ENCODE measurements around the gene PBX4.

Gene PBX4

DNA sequence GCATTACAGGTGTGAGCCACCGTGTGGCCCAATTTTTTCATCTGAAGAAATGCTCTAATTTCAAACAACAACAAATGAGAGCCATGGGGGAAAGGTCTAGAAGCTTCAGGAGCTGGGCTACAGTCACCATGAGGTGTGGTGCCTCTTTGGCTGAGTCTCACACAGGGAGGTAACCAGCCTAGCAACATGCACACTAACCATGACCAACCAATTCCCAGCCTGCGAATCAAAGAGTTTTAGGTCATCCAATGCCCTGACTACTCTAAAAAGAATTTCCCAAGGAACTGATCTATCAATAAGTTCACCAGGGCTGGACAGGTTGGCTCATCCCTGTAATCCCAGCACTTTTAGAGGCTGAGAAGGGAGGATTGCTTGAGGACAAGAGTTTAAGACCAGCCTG is 29.9 kb downstream of the PBX4 start:
- no peak for DNase-seq (ENCODE audit: low read depth)

DNA sequence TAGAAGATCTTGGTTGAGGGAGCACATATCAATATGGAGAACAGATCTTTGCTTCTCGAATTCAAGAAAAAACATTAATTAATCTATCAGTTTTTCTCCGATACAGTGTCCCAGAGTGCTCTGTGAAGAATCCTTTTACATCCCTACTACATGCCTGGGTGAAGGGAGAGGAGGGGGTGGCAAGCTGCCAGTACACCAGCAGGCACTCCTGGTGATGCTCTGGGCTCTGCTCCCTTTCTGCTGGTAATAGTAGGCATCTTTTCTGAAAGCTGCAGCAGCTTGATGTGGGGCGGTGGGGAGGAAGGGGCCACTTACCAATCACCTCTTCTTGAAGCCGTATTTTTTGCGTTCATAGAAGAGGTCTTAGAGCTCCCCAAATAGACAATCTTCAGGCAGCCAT is 30.7 kb downstream of the PBX4 start:
- no peak for DNase-seq (ENCODE audit: low read depth)

DNA sequence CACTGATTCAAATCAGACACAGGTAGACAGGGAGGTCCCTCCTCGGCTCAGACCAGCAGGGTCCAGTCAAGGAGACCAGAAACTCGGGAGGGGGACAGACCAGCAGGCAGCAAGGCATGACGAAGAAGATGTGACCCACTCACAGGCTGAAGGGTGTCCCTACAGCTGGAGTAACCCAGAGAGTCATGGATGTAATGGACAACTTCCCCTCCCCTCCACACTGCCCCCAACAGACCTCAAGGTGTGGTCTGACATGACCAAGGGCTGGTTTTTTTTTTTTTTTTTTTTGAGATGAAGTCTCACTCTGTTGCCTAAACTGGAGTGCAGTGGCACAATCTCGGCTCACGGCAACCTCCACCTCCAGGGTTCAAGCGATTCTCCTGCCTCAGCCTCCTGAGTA is 34.1 kb downstream of the PBX4 start:
- DNase-seq (ENCODE audit: low read depth) = no peak

DNA sequence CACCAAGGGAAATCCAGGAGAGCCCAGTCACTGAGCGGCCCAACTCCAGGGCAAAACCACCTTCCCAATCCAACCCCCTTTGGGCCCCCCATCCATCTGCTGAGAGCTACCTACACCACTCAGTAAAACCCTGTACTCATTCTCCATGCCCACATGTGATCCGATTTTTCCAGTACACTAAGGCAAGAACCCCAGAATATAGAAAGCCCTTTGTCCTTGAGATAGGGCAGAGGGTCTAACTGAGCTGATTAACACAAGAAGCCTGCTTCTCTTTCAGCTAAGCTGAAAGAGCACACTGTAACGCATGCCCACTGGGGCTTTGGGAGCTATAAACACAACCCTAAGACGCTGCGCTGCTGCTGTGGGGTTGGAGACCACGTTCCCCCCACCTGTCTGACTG is 36.0 kb downstream of the PBX4 start:
- DNase-seq (ENCODE audit: low read depth) = no peak

DNA sequence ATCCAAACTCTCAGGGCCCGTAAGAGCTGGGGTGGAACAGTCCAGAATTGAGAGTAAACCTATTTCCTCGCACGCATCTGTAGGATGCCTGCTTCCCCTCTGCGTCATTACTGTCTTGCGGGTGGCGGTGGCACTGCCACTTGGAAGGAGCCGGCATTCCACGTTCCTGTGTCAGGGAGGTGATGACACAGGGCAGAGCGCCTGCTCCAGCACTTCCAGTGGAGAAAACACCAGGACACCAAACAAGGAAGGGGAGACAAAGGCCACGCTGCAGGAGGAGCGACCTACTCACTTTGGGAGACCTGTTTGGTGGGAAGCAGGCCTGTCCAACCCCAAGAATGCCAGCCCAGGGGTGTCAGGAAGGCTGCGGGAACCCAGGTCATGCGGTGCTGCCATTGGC is 37.1 kb downstream of the PBX4 start:
- no peak for DNase-seq (ENCODE audit: low read depth)

DNA sequence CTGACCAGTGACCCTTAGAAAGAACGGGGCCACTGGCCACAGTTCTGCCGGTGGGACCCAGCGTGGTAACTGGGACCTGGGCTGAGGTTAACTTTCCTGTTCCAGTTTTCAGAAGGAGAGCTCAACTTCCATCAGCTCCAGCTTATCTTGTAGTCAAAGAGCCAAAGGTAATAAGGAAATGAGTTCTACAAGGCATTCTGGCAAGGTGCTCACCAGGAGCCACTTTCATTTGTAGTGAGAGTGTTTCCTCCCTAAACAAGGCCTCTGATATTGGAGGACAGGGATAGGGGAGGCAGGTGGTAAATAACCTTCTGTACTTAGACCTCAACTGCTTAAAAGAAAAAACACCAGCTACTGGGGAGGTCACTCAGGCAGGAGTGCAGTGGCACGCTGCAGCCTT is 38.1 kb downstream of the PBX4 start:
- no peak for DNase-seq (ENCODE audit: low read depth)

DNA sequence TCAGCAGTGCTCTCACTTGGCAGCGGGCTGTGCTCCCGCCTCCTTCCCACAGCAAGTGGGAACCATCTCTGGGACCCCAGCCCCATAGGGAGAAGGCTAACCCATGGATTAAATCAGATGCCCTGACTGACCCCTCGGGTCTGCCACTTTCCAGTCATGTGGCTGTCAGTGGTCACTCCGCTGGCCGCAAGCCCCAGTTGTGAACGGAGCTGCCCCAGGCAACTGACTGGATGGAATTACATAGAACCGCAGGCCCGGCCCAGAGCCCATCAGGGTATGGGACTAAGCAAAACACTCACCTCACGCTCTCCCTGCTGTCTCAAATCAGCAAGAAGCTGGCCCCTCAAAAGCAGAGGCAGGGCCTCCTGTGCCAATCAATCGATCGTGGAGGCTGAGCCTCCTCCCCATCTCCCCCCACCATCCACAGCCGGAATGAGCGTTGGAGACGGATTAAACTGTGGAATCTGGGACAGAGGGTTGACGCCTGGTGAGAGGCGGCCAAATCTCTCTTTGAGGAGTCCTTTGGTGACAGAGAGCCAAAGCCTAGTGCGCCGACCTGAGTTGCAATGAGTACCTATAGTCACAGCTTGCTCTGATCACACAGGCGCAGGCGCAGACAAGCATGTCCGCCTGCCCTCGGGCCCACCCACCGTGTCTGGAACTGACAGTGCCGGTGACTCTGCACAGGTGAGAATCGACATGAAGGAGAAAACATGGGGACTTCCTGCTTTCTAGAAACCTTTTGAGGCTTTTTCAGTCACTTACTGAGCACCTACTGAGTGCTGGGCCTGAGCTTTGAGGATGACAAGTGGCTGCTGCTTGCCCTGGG is 38.7 kb downstream of the PBX4 start:
- no peak for DNase-seq (ENCODE audit: low read depth)

DNA sequence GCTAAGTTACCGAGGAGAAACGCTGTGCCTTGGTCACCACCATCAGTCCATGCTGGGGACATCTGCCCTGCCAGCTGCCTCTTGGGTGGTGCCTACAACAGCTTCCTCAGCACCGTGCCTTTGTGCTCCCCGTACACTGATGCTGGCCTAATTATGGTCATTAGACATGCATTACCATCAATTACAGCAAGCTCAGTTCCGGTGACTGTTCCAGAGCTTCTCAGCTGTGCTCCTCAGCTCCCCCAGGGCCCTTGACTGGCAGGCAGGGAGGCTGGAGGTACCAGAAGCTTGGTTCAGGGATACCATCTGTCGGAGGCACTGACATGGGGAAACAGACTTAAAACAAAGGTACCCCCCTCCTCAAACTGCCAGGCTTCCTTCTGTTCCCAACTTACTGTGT is 40.2 kb downstream of the PBX4 start:
- DNase-seq (ENCODE audit: low read depth) = no peak

DNA sequence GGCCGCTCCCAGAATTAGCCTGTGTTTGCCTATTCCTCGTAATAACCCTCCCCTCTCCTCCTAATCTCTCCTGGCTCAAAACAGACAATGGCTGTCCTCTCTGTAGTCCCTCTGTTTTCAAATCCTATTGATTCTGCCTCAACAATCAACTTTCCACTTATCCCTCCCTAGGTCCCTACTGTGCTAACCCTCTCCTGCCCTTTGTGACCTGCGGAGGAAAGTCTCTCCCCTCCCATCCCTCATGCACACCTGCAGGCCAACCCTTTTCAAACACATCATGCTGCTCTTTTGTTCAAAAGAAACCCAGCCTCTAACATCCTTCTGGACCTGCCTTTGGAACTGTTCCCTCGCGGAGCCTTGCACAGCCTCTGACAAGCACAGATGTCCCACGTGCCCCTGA is 43.1 kb downstream of the PBX4 start:
- no peak for DNase-seq (ENCODE audit: low read depth)

DNA sequence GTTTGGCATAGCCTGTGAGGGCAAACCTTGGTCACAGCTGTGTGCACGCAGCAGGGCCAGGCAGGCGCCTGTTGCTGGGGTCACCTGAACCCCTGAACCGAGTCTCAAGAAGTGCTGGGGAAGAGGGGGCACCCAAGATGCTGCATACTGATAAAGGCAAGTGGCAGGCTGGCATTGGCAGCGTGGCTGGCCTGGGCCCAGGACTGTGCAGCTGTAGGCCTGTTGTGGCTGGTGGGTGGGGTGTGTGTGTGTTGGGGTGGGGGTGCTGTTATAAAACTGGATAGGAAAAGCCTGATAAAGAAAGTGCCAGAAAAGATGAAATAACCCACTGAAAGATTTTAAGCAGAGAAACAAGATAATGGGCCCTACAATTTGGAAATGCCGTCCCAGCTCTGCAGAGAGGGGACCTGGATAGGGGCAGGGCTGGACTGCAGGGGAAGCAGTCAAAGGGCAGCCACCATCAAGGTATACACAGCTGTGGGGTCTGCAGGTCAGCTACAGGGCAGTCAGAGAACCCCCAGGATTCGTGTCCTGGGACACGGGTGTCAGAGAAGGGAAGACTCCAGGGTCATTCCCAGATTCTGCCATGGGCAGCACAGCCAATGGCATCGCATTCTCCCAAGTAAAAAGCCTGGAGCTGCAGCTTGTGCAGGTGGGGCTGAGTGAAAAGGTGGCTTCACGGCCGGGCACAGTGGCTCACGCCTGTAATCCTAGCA is 47.3 kb downstream of the PBX4 start:
- no peak for DNase-seq (ENCODE audit: low read depth)

DNA sequence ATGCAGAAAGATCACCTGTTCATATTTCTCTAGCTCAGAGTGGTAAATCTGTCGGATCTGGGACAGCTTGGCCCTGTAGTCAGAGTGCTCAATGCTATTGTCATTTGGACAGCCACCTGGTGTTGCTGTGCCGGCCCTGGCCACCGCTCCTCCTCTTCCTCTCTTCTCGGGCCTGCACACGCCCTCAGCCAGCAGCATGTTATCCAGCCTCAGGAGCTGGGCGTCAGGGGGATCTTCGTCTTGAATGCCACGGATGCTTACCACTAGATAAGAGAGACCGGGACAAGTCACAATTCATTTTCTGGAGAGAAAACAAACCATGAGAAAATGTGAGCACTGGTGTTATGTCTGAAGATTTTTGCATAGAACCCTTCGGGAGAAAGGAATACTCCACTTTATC is 47.9 kb downstream of the PBX4 start:
- DNase-seq (ENCODE audit: low read depth) = no peak

DNA sequence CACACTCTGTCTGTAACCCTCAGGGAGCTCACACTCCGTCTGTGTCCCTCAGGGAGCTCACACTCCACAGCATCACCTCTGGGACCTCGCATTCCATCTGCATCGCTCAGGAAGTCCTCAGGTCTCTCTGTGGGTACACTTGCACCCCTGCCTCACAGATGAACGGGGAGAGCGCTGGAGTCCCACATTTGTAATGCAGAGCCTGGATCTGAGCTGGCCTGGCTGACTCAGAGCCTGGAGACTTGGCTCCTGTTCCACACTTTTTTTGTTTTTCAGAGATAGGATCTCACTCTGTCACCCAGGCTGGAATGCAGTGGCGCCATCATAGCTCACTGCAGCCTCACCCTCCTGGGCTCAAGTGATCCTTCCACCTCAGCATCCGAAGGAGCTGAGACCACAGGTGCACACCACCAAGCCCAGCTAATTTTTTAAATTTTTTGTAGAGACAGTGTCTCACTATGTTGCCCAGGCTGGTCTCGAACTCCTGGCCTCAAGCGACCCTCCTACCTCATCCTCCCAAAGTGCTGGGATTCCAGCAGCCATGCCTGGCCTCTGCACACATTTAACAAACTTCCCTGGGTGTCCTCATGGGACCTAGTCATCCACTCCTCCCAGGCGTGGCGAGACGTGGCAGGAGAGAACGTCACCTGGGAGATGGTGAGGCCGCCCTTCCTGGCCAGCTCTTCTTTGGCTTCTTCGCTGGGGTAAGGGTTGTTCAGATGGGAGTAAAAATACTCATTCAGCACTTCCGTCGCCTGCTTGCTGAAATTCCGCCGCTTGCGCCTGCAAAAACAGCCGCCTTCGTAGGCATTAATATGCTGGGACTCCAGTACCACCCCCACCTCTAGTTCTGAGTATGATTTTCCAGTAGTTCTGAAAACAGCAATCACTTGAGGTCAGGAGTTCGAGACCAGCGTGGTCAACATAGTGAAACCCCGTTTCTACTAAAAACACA is 49.4 kb downstream of the PBX4 start:
- DNase-seq (ENCODE audit: low read depth) = peak; percentile 67

DNA sequence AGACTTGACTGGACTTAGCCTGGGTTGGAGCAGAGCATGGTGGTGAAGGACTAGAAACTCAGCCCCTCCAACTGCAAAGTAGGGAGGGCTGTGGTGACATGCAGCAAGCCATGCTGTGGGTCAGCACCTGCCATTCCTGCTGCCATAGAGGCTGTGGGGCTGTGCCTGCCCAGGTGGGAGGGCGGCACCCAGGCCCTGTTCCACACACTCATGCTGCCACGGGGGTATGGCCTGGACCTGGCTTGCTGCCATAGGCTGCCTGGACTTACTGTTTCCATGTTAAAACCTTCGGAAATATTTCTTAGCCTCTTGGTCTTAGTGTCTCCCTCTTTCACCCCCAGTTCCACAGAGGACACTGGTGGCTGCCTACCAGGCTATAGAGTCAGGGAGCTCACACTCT is 51.1 kb downstream of the PBX4 start:
- no peak for DNase-seq (ENCODE audit: low read depth)

DNA sequence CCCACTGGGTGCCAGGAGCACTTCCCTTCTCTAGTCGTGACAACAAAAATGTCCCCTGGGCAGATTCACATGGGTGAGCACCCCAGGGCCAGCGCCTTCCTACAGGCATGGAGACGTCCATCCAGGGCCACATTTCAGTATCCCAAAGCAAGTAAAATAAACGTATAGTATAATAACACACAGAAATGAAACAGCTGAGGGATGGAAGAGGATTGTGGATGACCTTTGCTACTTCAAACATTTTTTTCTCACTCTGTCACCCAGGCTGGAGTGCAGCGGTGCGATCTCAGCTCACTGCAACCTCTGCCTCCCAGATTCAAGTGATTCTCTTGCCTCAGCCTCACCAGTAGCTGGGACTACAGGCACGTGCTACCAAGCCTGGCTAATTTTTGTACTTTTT is 52.2 kb downstream of the PBX4 start:
- peak; percentile 56 for DNase-seq (ENCODE audit: low read depth)

DNA sequence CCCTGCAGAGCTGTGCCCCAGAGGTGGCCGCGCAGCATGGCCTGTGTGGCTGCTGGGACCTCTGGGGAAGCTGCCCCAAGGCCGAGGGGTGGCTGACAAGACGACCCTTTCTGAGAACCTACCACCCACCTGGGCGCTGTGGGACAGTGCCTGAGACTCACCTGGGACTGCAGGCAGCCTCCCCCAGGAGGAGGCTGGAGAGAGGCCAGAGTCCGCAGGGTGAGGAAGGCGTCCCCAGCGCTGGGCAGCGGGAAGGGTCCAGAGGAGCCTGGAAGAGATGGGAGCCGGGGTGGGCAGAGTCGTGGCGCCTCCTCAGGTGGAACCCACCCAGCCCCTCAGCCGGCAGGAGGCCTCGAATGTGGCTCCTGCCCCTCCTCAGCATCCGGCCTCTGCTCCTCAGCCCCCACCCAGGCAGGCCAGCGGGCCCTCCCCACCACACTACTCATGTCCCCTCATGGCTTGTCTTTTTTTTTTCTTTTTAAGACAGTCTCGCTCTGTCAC is 55.1 kb downstream of the PBX4 start:
- no peak for DNase-seq (ENCODE audit: low read depth)

DNA sequence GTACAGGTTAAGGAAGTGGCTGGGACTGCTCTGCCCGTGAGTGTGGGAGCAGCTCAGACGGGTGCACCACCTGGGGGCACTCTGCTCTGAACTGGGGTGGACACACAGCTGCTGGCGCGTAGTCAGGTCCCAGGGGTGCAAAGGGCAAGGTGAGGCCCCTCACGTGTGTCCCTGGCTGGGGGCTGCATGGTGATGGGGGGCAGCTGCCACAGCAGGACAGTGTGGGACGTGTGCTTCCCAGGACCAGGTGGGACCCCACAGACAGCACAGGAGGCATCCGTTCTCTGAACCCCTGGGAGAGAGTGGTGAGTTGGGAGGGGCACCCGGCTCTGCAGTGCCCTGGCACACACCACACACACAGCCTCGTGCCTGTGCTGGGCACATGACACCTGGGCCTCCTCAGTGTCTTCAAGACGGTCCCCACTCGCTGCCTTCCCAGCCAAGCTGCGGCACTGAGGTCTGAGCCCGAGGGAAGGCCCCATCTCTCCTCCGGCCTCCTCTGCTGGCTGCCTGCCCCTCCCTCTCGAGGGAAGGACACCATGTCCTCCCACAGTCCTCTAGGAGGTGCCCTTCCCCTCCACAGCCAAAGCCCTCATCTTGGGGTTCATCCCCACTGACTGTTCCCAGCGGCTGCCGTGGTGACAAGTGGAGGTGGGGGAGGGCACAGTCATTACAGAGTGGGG is 55.7 kb downstream of the PBX4 start:
- DNase-seq (ENCODE audit: low read depth) = no peak

DNA sequence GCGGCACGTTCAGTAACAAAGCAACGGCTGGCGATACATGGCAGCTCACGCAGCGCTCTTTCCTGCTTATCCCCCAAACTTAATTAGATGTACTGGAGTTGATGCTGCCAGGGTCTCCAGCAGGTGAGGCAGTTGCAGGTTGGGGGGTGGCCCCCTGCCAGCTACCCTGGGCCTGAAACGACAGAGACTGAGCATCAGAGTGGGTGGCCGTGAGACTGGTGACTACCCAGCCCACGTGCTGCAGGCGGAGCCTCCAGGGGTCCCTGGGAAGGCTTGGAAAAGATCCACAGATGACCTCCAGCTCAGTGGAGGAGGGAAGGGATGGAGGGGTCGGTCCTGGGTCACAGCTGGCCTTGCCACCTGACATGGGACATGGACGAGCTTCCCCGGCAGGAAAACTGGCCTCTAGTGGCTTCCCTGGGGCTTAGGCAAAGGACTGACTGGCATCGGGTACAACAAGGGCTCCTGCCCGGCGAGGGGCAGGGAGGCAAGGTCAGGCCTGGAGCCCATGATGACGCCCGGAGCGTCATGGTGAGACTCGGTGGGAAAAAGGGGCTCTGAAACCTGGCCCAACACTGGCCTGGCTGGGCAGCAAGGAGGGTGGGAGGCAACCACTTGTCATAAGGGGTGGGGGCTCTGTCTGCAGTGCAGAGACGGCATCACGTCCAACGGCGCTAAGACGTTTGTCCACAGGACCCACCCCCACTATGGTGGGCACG is 56.4 kb downstream of the PBX4 start:
- no peak for DNase-seq (ENCODE audit: low read depth)

DNA sequence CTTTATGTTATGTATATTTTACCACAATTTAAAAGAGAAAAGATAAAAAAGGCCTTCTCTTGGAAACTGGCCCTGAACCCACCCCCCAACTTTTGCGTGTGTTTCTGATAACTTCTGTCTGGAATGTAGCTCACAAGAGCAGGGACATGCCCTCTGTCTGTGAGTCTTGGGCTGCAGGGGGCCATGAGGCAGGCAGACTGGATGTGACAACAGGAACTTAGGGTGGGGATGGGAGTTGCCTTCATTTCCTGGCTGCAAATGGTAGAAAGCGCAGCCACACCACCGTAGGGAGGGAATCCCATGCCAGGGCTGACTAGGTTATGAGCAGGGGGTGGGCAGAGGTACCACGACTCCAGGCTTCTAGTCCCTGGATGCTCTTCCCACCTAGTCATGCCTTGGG is 58.6 kb downstream of the PBX4 start:
- DNase-seq (ENCODE audit: low read depth) = no peak

DNA sequence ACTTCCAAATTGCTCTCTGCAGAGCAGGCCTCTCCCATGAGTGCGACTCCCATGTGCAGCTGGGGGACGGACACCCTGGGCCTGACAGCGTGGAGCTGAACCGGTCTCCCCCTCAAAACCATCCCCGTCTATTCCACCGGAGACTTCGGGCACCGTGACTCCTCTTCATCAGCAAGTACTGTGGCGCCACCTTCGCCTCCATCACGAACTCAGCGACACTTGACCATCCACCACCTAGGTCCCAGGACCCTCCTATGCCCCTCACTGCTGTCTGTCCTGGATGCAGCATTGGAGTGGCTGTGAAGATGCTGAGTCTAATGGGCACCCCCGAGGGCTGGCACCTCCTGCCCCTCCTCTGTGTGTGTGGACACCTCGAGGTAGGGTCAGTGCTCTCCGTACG is 59.9 kb downstream of the PBX4 start:
- no peak for DNase-seq (ENCODE audit: low read depth)

DNA sequence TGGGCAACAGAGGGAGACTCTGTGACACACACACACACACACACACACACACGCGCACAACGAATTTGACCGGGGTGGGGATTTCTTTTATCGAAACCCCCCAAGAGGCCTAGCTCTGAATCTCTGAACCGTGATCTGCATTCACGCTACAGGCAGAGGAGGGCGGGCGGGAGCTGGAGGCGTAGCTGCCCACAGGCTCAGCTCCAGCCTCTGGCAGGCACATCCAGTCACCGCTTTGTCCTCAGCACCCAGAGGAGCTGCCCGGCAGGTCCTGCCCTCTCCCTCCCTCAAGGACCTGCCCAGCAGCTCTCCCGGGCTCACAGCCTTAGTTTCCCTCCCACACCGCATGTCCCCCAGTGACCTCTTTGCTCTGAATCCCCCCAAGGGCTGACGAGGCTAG is 60.4 kb downstream of the PBX4 start:
- DNase-seq (ENCODE audit: low read depth) = no peak

All from iris pigment epithelial cell (primary cell).